Measurements from ENCODE around the gene TTLL12. TPM values are rescaled to one million over a fixed set of nuclear protein-coding genes. Genes with fewer than 3 reads are reported as not detected.

The TTLL12 gene
- total and polyA plus RNA-seq, 2 experiments from 2014 or later: 29.5 to 42.8 TPM

DNA sequence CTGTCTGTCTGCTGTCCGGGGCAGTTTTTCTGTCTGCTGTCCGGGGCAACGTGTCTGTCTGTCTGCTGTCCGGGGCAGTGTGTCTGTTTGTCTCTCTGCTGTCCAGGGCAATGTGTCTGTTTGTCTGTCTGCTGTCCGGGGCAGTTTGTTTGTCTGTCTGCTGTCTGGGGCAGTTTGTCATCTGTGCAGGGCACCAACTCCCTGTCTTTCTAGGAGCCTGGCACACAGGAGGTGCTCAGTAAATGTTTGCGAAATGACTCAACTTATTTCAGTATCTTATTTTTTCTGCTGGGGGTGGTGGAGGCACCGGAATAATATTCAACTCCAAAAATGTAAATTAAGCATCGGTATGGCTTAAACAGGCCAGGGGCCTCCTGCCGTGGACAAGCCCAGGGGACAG, 12.0 kb upstream of the TTLL12 start:
- DNase-seq: peak; percentile 25
- H3K79me2 ChIP-seq (ENCODE audit: insufficient read depth): no peaks in the 10 kb centered on the region
- 77 to 79% methylated on average over 9 of the region's 9 CpGs for WGBS, 2 experiments (ENCODE audit: low coverage in 1 of 2, low lambda C conversion rate in 2 of 2, missing lambda C conversion rate in 2 of 2)
- no peak overlapping the region for H3K4me3 ChIP-seq
- H3K27me3 ChIP-seq (replicated peaks; ENCODE audit: insufficient read depth): no peaks in the 10 kb centered on the region; the same call in 1 of the 2 replicates
- no peak overlapping the region for H3K4me2 ChIP-seq (ENCODE audit: unreplicated experiment)
- H3K4me1 ChIP-seq (ENCODE audit: insufficient read depth): peaks cover 13% of the 10 kb centered on the region
- H3K9me2 ChIP-seq (ENCODE audit: insufficient read depth): no peaks in the 10 kb centered on the region
- H3F3A ChIP-seq (ENCODE audit: insufficient read depth): peaks cover 6% of the 10 kb centered on the region; the same call in 1 of the 2 replicates
- H4K20me1 ChIP-seq (ENCODE audit: insufficient read depth): no peaks in the 10 kb centered on the region
- in situ Hi-C loops (cut with MboI): no loop called here
- H3K9me3 ChIP-seq (ENCODE audit: low read depth): no peaks in the 10 kb centered on the region
- TF ChIP-seq EZH2 (IDR thresholded peaks at IDR 0.05; ENCODE audit: insufficient read depth, poor library complexity, severe bottlenecking) (no peak), EZH2phosphoT487 (IDR thresholded peaks at IDR 0.05; ENCODE audit: insufficient read depth, low read depth) (no peak)
- no peak overlapping the region for H3K27ac ChIP-seq
- H3K36me3 ChIP-seq (ENCODE audit: low read depth): no peaks in the 10 kb centered on the region
- no peak overlapping the region for H3K9ac ChIP-seq
- H2AFZ ChIP-seq: no peak overlapping the region

DNA sequence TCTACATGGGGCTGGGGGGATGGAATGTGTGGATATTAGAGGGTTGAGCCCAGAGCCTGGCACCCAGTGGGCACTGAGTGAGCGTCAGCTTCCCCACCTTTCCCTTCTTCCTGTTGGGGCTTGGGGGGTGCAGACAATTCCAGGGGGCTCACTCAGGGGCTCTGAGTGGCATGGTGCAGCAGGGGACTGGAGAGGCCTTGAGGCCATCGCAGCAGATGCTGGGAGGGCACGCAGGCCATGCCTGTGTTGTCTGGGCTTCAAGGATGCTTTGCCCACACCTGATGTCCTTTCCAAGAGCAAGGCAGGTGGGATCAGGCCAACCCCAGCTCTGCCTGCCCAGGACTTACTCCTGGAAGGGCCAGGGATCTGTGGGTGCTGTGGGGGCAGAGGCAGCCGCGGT, 11.2 kb upstream of the TTLL12 start:
- H3K27ac ChIP-seq: no peak overlapping the region
- no peaks in the 10 kb centered on the region for H3K36me3 ChIP-seq (ENCODE audit: low read depth)
- H2AFZ ChIP-seq: no peak overlapping the region
- DNase-seq: no peak
- H3K79me2 ChIP-seq (ENCODE audit: insufficient read depth): no peaks in the 10 kb centered on the region
- H3K27me3 ChIP-seq (replicated peaks; ENCODE audit: insufficient read depth): no peaks in the 10 kb centered on the region; the same call in 1 of the 2 replicates
- TF ChIP-seq EZH2phosphoT487 (IDR thresholded peaks at IDR 0.05; ENCODE audit: insufficient read depth, low read depth) (no peak), EZH2 (IDR thresholded peaks at IDR 0.05; ENCODE audit: insufficient read depth, poor library complexity, severe bottlenecking) (no peak)
- in situ Hi-C loops (cut with MboI): no loop called here
- no peaks in the 10 kb centered on the region for H3K9me3 ChIP-seq (ENCODE audit: low read depth)
- 86 to 91% methylated on average over 5 of the region's 5 CpGs for WGBS, 2 experiments (ENCODE audit: low coverage in 1 of 2, low lambda C conversion rate in 2 of 2, missing lambda C conversion rate in 2 of 2)
- no peak overlapping the region for H3K4me2 ChIP-seq (ENCODE audit: unreplicated experiment)
- H3F3A ChIP-seq (ENCODE audit: insufficient read depth): peaks cover 6% of the 10 kb centered on the region; the same call in 1 of the 2 replicates
- no peaks in the 10 kb centered on the region for H3K9me2 ChIP-seq (ENCODE audit: insufficient read depth)
- no peak overlapping the region for H3K4me3 ChIP-seq
- no peaks in the 10 kb centered on the region for H4K20me1 ChIP-seq (ENCODE audit: insufficient read depth)
- H3K9ac ChIP-seq: no peak overlapping the region
- H3K4me1 ChIP-seq (ENCODE audit: insufficient read depth): peaks cover 13% of the 10 kb centered on the region

DNA sequence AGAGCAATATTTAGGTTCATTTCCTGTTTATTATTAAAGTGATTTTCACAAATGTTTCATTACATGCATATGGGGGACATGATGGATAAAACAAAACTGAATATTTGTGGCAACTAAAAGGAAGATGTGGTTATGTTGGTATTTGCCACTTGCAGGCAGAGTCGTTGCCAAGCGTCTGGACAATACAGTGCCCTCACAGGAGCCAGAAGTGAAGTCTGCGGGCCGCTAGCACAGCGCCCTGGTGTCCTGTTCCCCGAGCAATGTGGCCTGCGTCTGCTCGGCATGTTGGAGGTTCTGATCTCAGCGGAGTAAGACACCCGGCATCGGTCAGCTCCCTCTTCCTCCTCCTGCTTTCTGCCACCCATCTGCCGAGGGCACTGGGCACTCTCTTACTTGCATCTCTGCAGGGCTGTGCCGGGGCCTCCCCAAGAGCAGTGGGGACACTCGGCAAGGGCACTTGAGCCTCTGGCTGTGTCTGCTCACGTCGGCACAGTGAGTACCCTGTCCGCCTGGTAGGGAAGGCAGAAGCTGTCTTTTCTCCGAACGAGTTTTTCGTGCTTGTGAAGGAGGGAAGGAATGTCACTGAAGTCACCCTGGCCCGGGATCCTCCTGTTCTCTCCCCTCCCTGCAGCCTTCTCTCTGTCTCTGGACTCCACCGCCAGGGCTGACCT, 10.5 kb upstream of the TTLL12 start:
- Histone ChIP-seq H3K79me2 (ENCODE audit: insufficient read depth) (no peaks in the 10 kb centered on the region), H3K9ac (peak overlapping the region; percentile 13; the same call in 1 of the 2 replicates), H3K27ac (0 out of 2 replicates have a peak overlapping the region, but pooled peaks have one; percentile 13), H3K9me3 (ENCODE audit: low read depth) (no peaks in the 10 kb centered on the region), H3F3A (ENCODE audit: insufficient read depth) (peaks cover 6% of the 10 kb centered on the region; the same call in 1 of the 2 replicates), H3K4me1 (ENCODE audit: insufficient read depth) (peaks cover 13% of the 10 kb centered on the region), H3K4me3 (peak overlapping the region; percentile 21), H3K36me3 (ENCODE audit: low read depth) (no peaks in the 10 kb centered on the region), H2AFZ (peak overlapping the region; percentile 81), H3K9me2 (ENCODE audit: insufficient read depth) (no peaks in the 10 kb centered on the region), H3K4me2 (ENCODE audit: unreplicated experiment) (peak overlapping the region; percentile 65), H4K20me1 (ENCODE audit: insufficient read depth) (no peaks in the 10 kb centered on the region), H3K27me3 (replicated peaks; ENCODE audit: insufficient read depth) (no peaks in the 10 kb centered on the region; the same call in 1 of the 2 replicates)
- WGBS, 2 experiments (ENCODE audit: low coverage in 1 of 2, low lambda C conversion rate in 2 of 2, missing lambda C conversion rate in 2 of 2): 5 to 12% methylated on average over 21 to 22 of the region's 22 CpGs
- no peak for TF ChIP-seq EZH2 (IDR thresholded peaks at IDR 0.05; ENCODE audit: insufficient read depth, poor library complexity, severe bottlenecking)
- no peak for TF ChIP-seq EZH2phosphoT487 (IDR thresholded peaks at IDR 0.05; ENCODE audit: insufficient read depth, low read depth)
- in situ Hi-C loops (cut with MboI): no loop called here
- peak; percentile 68 for DNase-seq

DNA sequence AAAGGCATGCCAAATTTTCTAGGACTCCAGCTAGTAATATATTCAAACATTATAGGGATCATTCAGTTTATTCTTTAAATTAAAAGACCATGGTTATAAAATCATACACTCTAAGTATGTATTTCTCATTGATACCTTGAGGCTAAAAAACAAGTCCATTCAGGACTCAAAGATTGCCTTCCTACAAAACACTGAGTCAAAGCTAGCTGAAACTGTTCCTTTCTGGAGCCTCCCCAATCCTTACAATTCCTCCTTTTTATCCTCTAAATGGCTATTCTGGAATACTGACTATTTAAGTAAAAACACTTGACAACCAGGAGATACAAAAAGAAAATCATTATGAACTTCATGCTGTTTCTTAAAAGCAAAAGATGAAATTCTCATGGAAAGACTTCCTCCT, 4.9 kb upstream of the TTLL12 start:
- Histone ChIP-seq H3K4me2 (ENCODE audit: unreplicated experiment) (no peak overlapping the region), H3K4me3 (no peak overlapping the region), H2AFZ (no peak overlapping the region), H3K79me2 (ENCODE audit: insufficient read depth) (no peaks in the 10 kb centered on the region), H3K9me3 (ENCODE audit: low read depth) (no peaks in the 10 kb centered on the region), H3F3A (ENCODE audit: insufficient read depth) (peaks cover 6% of the 10 kb centered on the region; the same call in 1 of the 2 replicates), H3K9me2 (ENCODE audit: insufficient read depth) (no peaks in the 10 kb centered on the region), H3K27me3 (replicated peaks; ENCODE audit: insufficient read depth) (no peaks in the 10 kb centered on the region; the same call in 1 of the 2 replicates), H4K20me1 (ENCODE audit: insufficient read depth) (no peaks in the 10 kb centered on the region), H3K9ac (no peak overlapping the region), H3K4me1 (ENCODE audit: insufficient read depth) (peaks cover 8% of the 10 kb centered on the region), H3K36me3 (ENCODE audit: low read depth) (no peaks in the 10 kb centered on the region), H3K27ac (no peak overlapping the region)
- no peak for DNase-seq
- TF ChIP-seq EZH2phosphoT487 (IDR thresholded peaks at IDR 0.05; ENCODE audit: insufficient read depth, low read depth) (no peak), EZH2 (IDR thresholded peaks at IDR 0.05; ENCODE audit: insufficient read depth, poor library complexity, severe bottlenecking) (no peak)
- in situ Hi-C loops (cut with MboI): no loop called here
